GM13977 (cell line): Measurements from ENCODE around the gene STAG1.
A peak's percentile ranks its signal among the peaks of the same experiment; 100 is the strongest.
"Not testable (repeated sequence)": the region's sequence is repeated elsewhere in the genome, so short reads cannot be mapped to it uniquely, and the experiment has no call there.

ENCODE experiments used
- DNase-seq: peaks from one replicate; pipeline ENCODE4 v3.0.0; 2012; ENCODE audit warnings: low spot score
- CTCF ChIP-seq: IDR thresholded peaks from 2 replicates; pipeline ENCODE4 v1.5.1; 2012; ENCODE audit warnings: mild to moderate bottlenecking, control low read depth; ENCODE audit not compliant: insufficient read depth; ENCODE audit errors: extremely low read depth, missing control alignments
- in situ Hi-C: fragments of 300-500 bp; cut with MboI; formaldehyde crosslinking; loops from one replicate; pipeline ENCODE4 v1.12.0; 2022; ENCODE audit warnings: low sequenced_read_pairs, low pct_unique_long_range_greater_than_20kb, mixed read lengths, inconsistent platforms; ENCODE audit not compliant: unreplicated experiment

Gene STAG1

GRCh38 chr3:136783708-136784191, 31.6 kb upstream of the STAG1 start:
- in situ Hi-C loops, result no loop called here
- no peak for DNase-seq
- no peak for TF ChIP-seq CTCF

GRCh38 chr3:136780741-136781140, 28.6 kb upstream of the STAG1 start:
- in situ Hi-C loops, result no loop called here
- no peak for TF ChIP-seq CTCF
- peak; percentile 3 for DNase-seq

- in situ Hi-C loops, result no loop called here
- no peak for DNase-seq
- no peak for TF ChIP-seq CTCF
These were observed 26.7 kb upstream of the STAG1 start for GRCh38 chr3:136778865-136779264.

- in situ Hi-C loops, result no loop called here
- no peak for DNase-seq
- TF ChIP-seq CTCF, result no peak
These were observed 20.5 kb upstream of the STAG1 start for GRCh38 chr3:136772709-136773108.

- in situ Hi-C loops, result loop anchor here (5.0 to 10.0 kb wide), 2 partner anchors 264 to 684 kb away; no protein-coding TSS in a partner anchor
- TF ChIP-seq CTCF, result peak; percentile 76
- DNase-seq, result not testable (repeated sequence)
These were observed 6.3 kb upstream of the STAG1 start for GRCh38 chr3:136758160-136759102.

GRCh38 chr3:136755192-136755591, 3.0 kb upstream of the STAG1 start:
- in situ Hi-C loops, result loop anchor here (5.0 to 10.0 kb wide), 2 partner anchors 267 to 680 kb away; no protein-coding TSS in a partner anchor

More at GRCh38 chr3:136755192-136755591, 3.0 kb upstream of the STAG1 start:
- no peak for DNase-seq
- TF ChIP-seq CTCF, result no peak
